Esophagus (tissue), 2 donors: Measurements from ENCODE around the gene MED12L. TPM values are rescaled to one million over a fixed set of nuclear protein-coding genes. Genes with fewer than 3 reads are reported as not detected.
A peak's percentile ranks its signal among the peaks of the same experiment; 100 is the strongest.

Source experiments
- H3K27ac ChIP-seq, 2 donors: one replicate each; pipeline ENCODE4 v1.5.1; 2013; ENCODE audit warnings: low read depth in 2 of 2, mild to moderate bottlenecking in 2 of 2, inconsistent platforms in 1 of 2, low read length in 1 of 2, moderate library complexity in 1 of 2
- H3K27me3 ChIP-seq, 2 donors: one replicate each; pipeline ENCODE4 v1.6.1; 2013; ENCODE audit warnings: low read length in 2 of 2, control low read depth in 1 of 2, mild to moderate bottlenecking in 1 of 2; ENCODE audit not compliant: insufficient read depth in 2 of 2, control insufficient read depth in 1 of 2
- H3K36me3 ChIP-seq, 2 donors: one replicate each; pipeline ENCODE4 v1.6.1; 2013; ENCODE audit warnings: low read length in 1 of 2; ENCODE audit not compliant: control insufficient read depth in 2 of 2, insufficient read depth in 2 of 2
- H3K4me1 ChIP-seq, 2 donors: one replicate each; pipeline ENCODE4 v1.6.1; 2013; ENCODE audit warnings: low read length in 1 of 2; ENCODE audit not compliant: control insufficient read depth in 2 of 2, insufficient read depth in 2 of 2
- H3K4me3 ChIP-seq, 2 donors: one replicate each; pipeline ENCODE4 v1.5.1; 2013; ENCODE audit warnings: low read length in 2 of 2, mild to moderate bottlenecking in 2 of 2, low read depth in 1 of 2, moderate library complexity in 1 of 2
- H3K9me3 ChIP-seq, 2 donors: one replicate each; pipeline ENCODE4 v1.6.1; 2013; ENCODE audit warnings: mild to moderate bottlenecking in 2 of 2, low read depth in 1 of 2, low read length in 1 of 2, moderate library complexity in 1 of 2; ENCODE audit not compliant: control insufficient read depth in 2 of 2, insufficient read depth in 1 of 2
- WGBS, 2 donors: extraction: QIAGEN DNeasy Blood & Tissue Kit; methylation state at CpG; one replicate each; pipeline ENCODE4 v1.1.7; 2013; 5-methylcytosine and 5-hydroxymethylcytosine counted together
- polyA plus RNA-seq, 2 donors: library from polyadenylated mRNA; stranded (reverse); fragments of 200-250 nt; gene quantifications; one replicate each; pipeline ENCODE4 v1.2.3, GENCODE V29; 2013
- donor health status: healthy with polysubstance abuse.
- donor health status: Bipolar disorder and iron deficiency.

The MED12L gene
- polyA plus RNA-seq, 2 donors: 0.05 to 0.08 TPM

- 0 to 1% methylated on average over 35 to 60 of the region's 60 CpGs for WGBS, 2 donors
- Histone ChIP-seq H3K36me3 (no peaks in the 10 kb centered on the region), H3K9me3 (no peaks in the 10 kb centered on the region), H3K27ac (no peak overlapping the region), H3K4me3 (peak overlapping the region; percentile 56 to 64), H3K4me1 (peaks cover 2 to 3% of the 10 kb centered on the region in 2 donors), H3K27me3 (peaks cover 0 to 3% of the 10 kb centered on the region in 2 donors)
Measured at GRCh38 chr3:151085889-151086483, 522 bp downstream of the MED12L start.

GRCh38 chr3:151086484-151087456 lies 1.3 kb downstream of the MED12L start:
- Histone ChIP-seq H3K4me1 (peaks cover 2 to 3% of the 10 kb centered on the region in 2 donors), H3K9me3 (no peaks in the 10 kb centered on the region), H3K4me3 (peak overlapping the region; percentile 34 to 64), H3K27ac (peak overlapping the region in 1 of 2 donors; percentile 11), H3K27me3 (peaks cover 0 to 3% of the 10 kb centered on the region in 2 donors), H3K36me3 (no peaks in the 10 kb centered on the region)
- 3 to 7% methylated on average over 78 to 81 of the region's 81 CpGs for WGBS, 2 donors

GRCh38 chr3:151087648-151088047 lies 2.2 kb downstream of the MED12L start:
- H3K36me3 ChIP-seq: no peaks in the 10 kb centered on the region
- H3K9me3 ChIP-seq: no peaks in the 10 kb centered on the region
- peaks cover 0 to 3% of the 10 kb centered on the region in 2 donors for H3K27me3 ChIP-seq
- H3K4me3 ChIP-seq: no peak overlapping the region
- WGBS, 2 donors: 81 to 86% methylated on average over 2 of the region's 2 CpGs
- H3K27ac ChIP-seq: no peak overlapping the region
- H3K4me1 ChIP-seq: peaks cover 2 to 3% of the 10 kb centered on the region in 2 donors

GRCh38 chr3:151091685-151092345 lies 6.4 kb downstream of the MED12L start:
- H3K9me3 ChIP-seq: no peaks in the 10 kb centered on the region
- H3K27ac ChIP-seq: no peak overlapping the region
- no peak overlapping the region for H3K4me3 ChIP-seq
- H3K36me3 ChIP-seq: no peaks in the 10 kb centered on the region
- peaks cover 0 to 3% of the 10 kb centered on the region in 2 donors for H3K27me3 ChIP-seq
- 76 to 80% methylated on average over 3 of the region's 3 CpGs for WGBS, 2 donors
- H3K4me1 ChIP-seq: no peaks in the 10 kb centered on the region

- Histone ChIP-seq H3K36me3 (no peaks in the 10 kb centered on the region), H3K4me1 (no peaks in the 10 kb centered on the region), H3K27me3 (no peaks in the 10 kb centered on the region), H3K27ac (no peak overlapping the region), H3K9me3 (no peaks in the 10 kb centered on the region), H3K4me3 (no peak overlapping the region)
- 91 to 92% methylated on average over 2 of the region's 2 CpGs for WGBS, 2 donors
Measured at GRCh38 chr3:151093148-151093547, 7.7 kb downstream of the MED12L start.

- Histone ChIP-seq H3K27me3 (peaks cover 0 to 4% of the 10 kb centered on the region in 2 donors), H3K4me1 (no peaks in the 10 kb centered on the region), H3K36me3 (no peaks in the 10 kb centered on the region), H3K4me3 (no peak overlapping the region), H3K27ac (no peak overlapping the region), H3K9me3 (no peaks in the 10 kb centered on the region)
- 53 to 55% methylated on average over 4 of the region's 4 CpGs for WGBS, 2 donors
Measured at GRCh38 chr3:151093905-151094304, 8.4 kb downstream of the MED12L start.

- 56 to 58% methylated on average over 2 of the region's 2 CpGs for WGBS, 2 donors
- no peaks in the 10 kb centered on the region for H3K9me3 ChIP-seq
- H3K27me3 ChIP-seq: peaks cover 0 to 4% of the 10 kb centered on the region in 2 donors
- H3K4me3 ChIP-seq: no peak overlapping the region
- H3K4me1 ChIP-seq: no peaks in the 10 kb centered on the region
- no peaks in the 10 kb centered on the region for H3K36me3 ChIP-seq
- H3K27ac ChIP-seq: no peak overlapping the region
Measured at GRCh38 chr3:151096716-151097115, 11.3 kb downstream of the MED12L start.

GRCh38 chr3:151100076-151100475 lies 14.6 kb downstream of the MED12L start:
- H3K9me3 ChIP-seq: no peaks in the 10 kb centered on the region
- H3K4me3 ChIP-seq: no peak overlapping the region
- H3K4me1 ChIP-seq: no peaks in the 10 kb centered on the region
- H3K27me3 ChIP-seq: peaks cover 0 to 4% of the 10 kb centered on the region in 2 donors
- H3K36me3 ChIP-seq: no peaks in the 10 kb centered on the region
- WGBS, 2 donors: 78 to 88% methylated on average over 1 of the region's 1 CpG
- H3K27ac ChIP-seq: no peak overlapping the region

GRCh38 chr3:151101270-151101969 lies 16.0 kb downstream of the MED12L start:
- Histone ChIP-seq H3K9me3 (no peaks in the 10 kb centered on the region), H3K27me3 (peaks cover 0 to 4% of the 10 kb centered on the region in 2 donors), H3K27ac (no peak overlapping the region), H3K4me1 (no peaks in the 10 kb centered on the region), H3K36me3 (no peaks in the 10 kb centered on the region), H3K4me3 (no peak overlapping the region)
- 57 to 71% methylated on average over 8 of the region's 8 CpGs for WGBS, 2 donors
